CD14-positive monocyte (primary cell): Measurements from ENCODE around the gene GRM4. TPM values are rescaled to one million over a fixed set of nuclear protein-coding genes. Genes with fewer than 3 reads are reported as not detected.

Experiments used
- DNase-seq, 3 donors: peaks; one replicate each; pipeline ENCODE4 v3.0.0-alpha.2; 2011 to 2022
- H2AFZ ChIP-seq: 2 replicates; pipeline ENCODE4 v1.6.0; 2012; ENCODE audit warnings: mild to moderate bottlenecking, low read depth, low read length, inconsistent platforms; ENCODE audit not compliant: insufficient read depth, poor library complexity, severe bottlenecking
- H3K27ac ChIP-seq, 2 donors: 1 replicate in 1 of 2; 2 replicates in 1 of 2; pipeline ENCODE4 v1.5.1; 2012 to 2013; ENCODE audit warnings: low read length in 2 of 2, control low read depth in 1 of 2, inconsistent platforms in 1 of 2, low read depth in 1 of 2, mild to moderate bottlenecking in 1 of 2
- H3K27me3 ChIP-seq, 2 donors: one replicate each; pipeline versions ENCODE4 v1.6.0 to v1.6.1; 2011 to 2013; ENCODE audit warnings: low read length in 2 of 2; ENCODE audit not compliant: control insufficient read depth in 2 of 2, insufficient read depth in 2 of 2
- H3K36me3 ChIP-seq, 2 donors: replicated peaks in 1 of 2; 1 replicate in 1 of 2; 2 replicates in 1 of 2; pipeline versions ENCODE4 v1.5.1 to v1.6.1; 2012 to 2013; ENCODE audit warnings: low read length in 2 of 2, control low read depth in 1 of 2, inconsistent platforms in 1 of 2, mild to moderate bottlenecking in 1 of 2; ENCODE audit not compliant: insufficient read depth in 2 of 2, control insufficient read depth in 1 of 2
- H3K4me1 ChIP-seq, 2 donors: 1 replicate in 1 of 2; 2 replicates in 1 of 2; pipeline versions ENCODE4 v1.5.1 to v1.6.1; 2012 to 2013; ENCODE audit warnings: low read length in 2 of 2, control low read depth in 1 of 2, inconsistent platforms in 1 of 2, mild to moderate bottlenecking in 1 of 2, moderate library complexity in 1 of 2; ENCODE audit not compliant: insufficient read depth in 2 of 2, control insufficient read depth in 1 of 2
- H3K4me2 ChIP-seq: replicated peaks from 2 replicates; pipeline ENCODE3; 2012; ENCODE audit warnings: low read length, moderate library complexity, mild to moderate bottlenecking; ENCODE audit not compliant: poor library complexity, severe bottlenecking; ENCODE audit errors: extremely low read depth
- H3K4me3 ChIP-seq, 3 experiments: fragments of 200-600 bp in 1 of 3; sonication (generic) in 1 of 3; replicated peaks in 1 of 3; 1 replicate in 2 of 3; 2 replicates in 1 of 3; pipeline ENCODE4 v1.5.1; 2011 to 2013; ENCODE audit warnings: low read length in 3 of 3, mild to moderate bottlenecking in 3 of 3, control low read depth in 2 of 3, low read depth in 2 of 3, inconsistent platforms in 1 of 3, moderate library complexity in 1 of 3
- H3K79me2 ChIP-seq: 2 replicates; pipeline ENCODE4 v1.6.0; 2012; ENCODE audit warnings: mild to moderate bottlenecking, control low read depth, inconsistent platforms, low read length, moderate library complexity; ENCODE audit not compliant: insufficient read depth
- H3K9ac ChIP-seq: 2 replicates; pipeline ENCODE4 v1.6.0; 2017; ENCODE audit warnings: low read length, mild to moderate bottlenecking; ENCODE audit not compliant: insufficient read depth, poor library complexity, severe bottlenecking
- H3K9me3 ChIP-seq, 2 donors: replicated peaks in 1 of 2; 1 replicate in 1 of 2; 2 replicates in 1 of 2; pipeline versions ENCODE4 v1.5.1 to v1.6.1; 2012 to 2013; ENCODE audit warnings: low read length in 2 of 2, control low read depth in 1 of 2; ENCODE audit not compliant: control insufficient read depth in 1 of 2, insufficient read depth in 1 of 2
- H4K20me1 ChIP-seq: 2 replicates; pipeline ENCODE4 v1.6.0; 2012; ENCODE audit warnings: mild to moderate bottlenecking, low read length, control low read depth, moderate library complexity; ENCODE audit not compliant: insufficient read depth
- H3K27ac Mint-ChIP-seq, 7 donors: one replicate each; pipeline ENCODE4 v1.8.0; 2020; ENCODE audit warnings: mild to moderate bottlenecking in 7 of 7, mixed read lengths in 7 of 7, moderate library complexity in 6 of 7, inconsistent platforms in 2 of 7
- H3K27me3 Mint-ChIP-seq, 3 donors: one replicate each; pipeline ENCODE4 v1.8.0; 2021 to 2022; ENCODE audit warnings: low read depth in 3 of 3, mild to moderate bottlenecking in 3 of 3, mixed read lengths in 3 of 3, moderate library complexity in 3 of 3, inconsistent platforms in 1 of 3
- H3K36me3 Mint-ChIP-seq, 2 donors: one replicate each; pipeline ENCODE4 v1.8.0; 2020; ENCODE audit warnings: mixed read lengths in 2 of 2, inconsistent platforms in 1 of 2, mild to moderate bottlenecking in 1 of 2
- H3K4me1 Mint-ChIP-seq: one replicate; pipeline ENCODE4 v1.8.0; 2020; ENCODE audit warnings: mild to moderate bottlenecking, mixed read lengths
- H3K4me3 Mint-ChIP-seq, 2 donors: one replicate each; pipeline ENCODE4 v1.8.0; 2020; ENCODE audit warnings: mild to moderate bottlenecking in 2 of 2, mixed read lengths in 2 of 2, moderate library complexity in 1 of 2
- H3K9me3 Mint-ChIP-seq, 7 donors: one replicate each; pipeline ENCODE4 v1.8.0; 2020 to 2022; ENCODE audit warnings: mixed read lengths in 7 of 7, mild to moderate bottlenecking in 6 of 7, moderate library complexity in 6 of 7, inconsistent platforms in 2 of 7
- WGBS: methylation state at CpG from one replicate; pipeline ENCODE4 v1.1.5; 2013; ENCODE audit warnings: missing lambda C conversion rate; ENCODE audit not compliant: insufficient coverage; 5-methylcytosine and 5-hydroxymethylcytosine counted together
- intact Hi-C, 2 donors: fragments of 100-400 bp; cut with micrococcal nuclease; formaldehyde crosslinking; loops; one replicate each; pipeline versions ENCODE4 v1.15.0 to v1.15.1; 2023
- polyA plus RNA-seq, 3 donors: library from polyadenylated mRNA; depleted of rRNA in 1 of 3; unstranded in 2 of 3; stranded (reverse) in 1 of 3; fragments of 300-500 nt in 2 of 3; fragments of >200 nt in 1 of 3; fragmentation: Illumina TruSeq in 2 of 3; gene quantifications; 1 replicate in 2 of 3; 2 replicates in 1 of 3; pipeline ENCODE4 v1.2.3, GENCODE V29; 2012 to 2021
- TF ChIP-seq, protein P1 (sequence below): fragments of 200-600 bp; IDR thresholded peaks from one replicate; pipeline ENCODE4 v1.8.0; 2022; ENCODE audit warnings: antibody characterized with exemption, mild to moderate bottlenecking

GRM4 gene
- polyA plus RNA-seq, 3 donors, result not detected

DNA sequence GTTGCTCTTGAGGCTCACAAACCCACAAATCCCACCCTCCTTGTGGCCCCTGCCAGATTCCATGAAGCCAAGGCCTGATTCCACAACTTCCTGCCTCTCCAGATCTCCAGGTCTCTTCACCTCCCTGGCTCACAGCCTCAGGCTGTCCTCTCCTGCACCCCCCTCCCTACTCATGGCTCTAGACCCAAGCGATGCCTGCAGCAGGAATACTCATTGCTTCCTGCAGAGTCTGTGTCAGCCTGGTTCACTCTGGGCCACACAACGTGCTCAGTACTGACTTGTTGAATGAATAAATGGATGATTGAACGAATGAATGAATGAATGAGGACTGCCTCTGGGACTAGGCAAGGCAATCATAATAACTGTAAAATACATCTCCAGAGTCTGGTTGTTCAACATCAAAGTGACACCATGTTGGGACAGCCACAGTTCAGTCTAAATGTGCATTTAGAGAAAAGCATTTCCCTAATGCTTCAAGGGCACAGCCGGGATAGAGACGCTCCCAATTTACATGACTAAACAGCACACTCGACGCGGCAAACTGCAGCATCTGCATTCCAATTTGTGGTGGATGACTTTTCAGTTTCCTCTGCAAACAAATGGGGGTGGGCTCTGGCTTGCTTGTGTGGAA, 139.9 kb downstream of the GRM4 start:
- Histone ChIP-seq H3K4me2 (no peak overlapping the region), H3K27me3 (no peaks in the 10 kb centered on the region), H3K9me3 (no peaks in the 10 kb centered on the region), H3K79me2 (no peaks in the 10 kb centered on the region), H3K36me3 (no peaks in the 10 kb centered on the region), H4K20me1 (no peaks in the 10 kb centered on the region), H2AFZ (no peak overlapping the region), H3K4me3 (no peak overlapping the region), H3K4me1 (no peaks in the 10 kb centered on the region), H3K9ac (no peak overlapping the region), H3K27ac (no peak overlapping the region)
- no peak for DNase-seq
- Mint-ChIP-seq H3K27me3 (peaks cover 2 to 15% (median 8%) of the 10 kb centered on the region in 3 donors), H3K9me3 (peaks cover 0 to 5% (median 1%) of the 10 kb centered on the region in 7 donors), H3K27ac (peak overlapping the region in 1 of 7 donors; percentile 37), H3K4me1 (no peaks in the 10 kb centered on the region), H3K36me3 (no peaks in the 10 kb centered on the region), H3K4me3 (no peak overlapping the region)
- intact Hi-C loops, result no loop called here
- TF ChIP-seq, protein P1, sequence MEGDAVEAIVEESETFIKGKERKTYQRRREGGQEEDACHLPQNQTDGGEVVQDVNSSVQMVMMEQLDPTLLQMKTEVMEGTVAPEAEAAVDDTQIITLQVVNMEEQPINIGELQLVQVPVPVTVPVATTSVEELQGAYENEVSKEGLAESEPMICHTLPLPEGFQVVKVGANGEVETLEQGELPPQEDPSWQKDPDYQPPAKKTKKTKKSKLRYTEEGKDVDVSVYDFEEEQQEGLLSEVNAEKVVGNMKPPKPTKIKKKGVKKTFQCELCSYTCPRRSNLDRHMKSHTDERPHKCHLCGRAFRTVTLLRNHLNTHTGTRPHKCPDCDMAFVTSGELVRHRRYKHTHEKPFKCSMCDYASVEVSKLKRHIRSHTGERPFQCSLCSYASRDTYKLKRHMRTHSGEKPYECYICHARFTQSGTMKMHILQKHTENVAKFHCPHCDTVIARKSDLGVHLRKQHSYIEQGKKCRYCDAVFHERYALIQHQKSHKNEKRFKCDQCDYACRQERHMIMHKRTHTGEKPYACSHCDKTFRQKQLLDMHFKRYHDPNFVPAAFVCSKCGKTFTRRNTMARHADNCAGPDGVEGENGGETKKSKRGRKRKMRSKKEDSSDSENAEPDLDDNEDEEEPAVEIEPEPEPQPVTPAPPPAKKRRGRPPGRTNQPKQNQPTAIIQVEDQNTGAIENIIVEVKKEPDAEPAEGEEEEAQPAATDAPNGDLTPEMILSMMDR, result no peak
- 80% methylated on average over 5 of the region's 8 CpGs for WGBS

DNA sequence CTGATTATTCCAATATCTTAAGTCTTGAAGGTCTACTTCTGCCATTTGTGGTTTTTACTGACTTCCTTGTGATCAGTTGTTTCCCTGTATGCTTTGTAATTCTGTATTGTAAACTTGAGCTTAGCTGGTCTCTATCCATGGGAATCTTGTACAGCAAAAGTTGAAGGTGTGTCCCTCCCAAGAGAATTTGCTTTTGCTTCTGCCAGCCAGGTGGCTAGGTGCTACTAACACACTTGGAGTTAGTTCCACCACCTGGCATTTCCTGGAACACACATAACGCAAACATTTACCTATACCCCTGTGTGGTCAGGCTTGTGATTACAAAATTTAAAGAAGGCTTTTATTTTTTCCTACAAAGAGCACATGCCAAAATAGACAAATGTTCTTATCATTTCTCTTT, 141.2 kb downstream of the GRM4 start:
- Mint-ChIP-seq H3K27ac (no peak overlapping the region), H3K4me1 (no peaks in the 10 kb centered on the region), H3K36me3 (no peaks in the 10 kb centered on the region), H3K4me3 (no peak overlapping the region), H3K27me3 (peaks cover 2 to 17% (median 8%) of the 10 kb centered on the region in 3 donors), H3K9me3 (peaks cover 0 to 5% (median 1%) of the 10 kb centered on the region in 7 donors)
- no peaks in the 10 kb centered on the region for H3K36me3 ChIP-seq
- no peak overlapping the region for H3K27ac ChIP-seq
- WGBS, result 67% methylated on average over 1 of the region's 1 CpG
- H3K4me3 ChIP-seq, result no peak overlapping the region
- TF ChIP-seq, protein P1, result no peak
- H3K9ac ChIP-seq, result no peak overlapping the region
- no peaks in the 10 kb centered on the region for H4K20me1 ChIP-seq
- H2AFZ ChIP-seq, result no peak overlapping the region
- H3K4me2 ChIP-seq, result no peak overlapping the region
- H3K79me2 ChIP-seq, result no peaks in the 10 kb centered on the region
- no peaks in the 10 kb centered on the region for H3K27me3 ChIP-seq
- H3K4me1 ChIP-seq, result no peaks in the 10 kb centered on the region
- H3K9me3 ChIP-seq, result no peaks in the 10 kb centered on the region
- no peak for DNase-seq
- intact Hi-C loops, result no loop called here
